ENCODE data around the gene ZNF324. TPM values are rescaled to one million over a fixed set of nuclear protein-coding genes. Genes with fewer than 3 reads are reported as not detected.

Gene ZNF324
- total RNA-seq, 2 experiments from 2014 or later: 11.9 to 23.3 TPM

GRCh38 chr19:58460039-58460438, 6.8 kb upstream of the ZNF324 start:
- Histone ChIP-seq H4K20me1 (ENCODE audit: insufficient read depth, low read length) (no peaks in the 10 kb centered on the region), H3K79me2 (ENCODE audit: insufficient read depth, low read depth, low read length) (no peaks in the 10 kb centered on the region), H3K27ac (ENCODE audit: low read depth, low read length, poor library complexity, severe bottlenecking) (no peak overlapping the region), H3K9me3 (ENCODE audit: low read length) (no peaks in the 10 kb centered on the region), H3K9me2 (ENCODE audit: insufficient read depth, low read length) (no peaks in the 10 kb centered on the region), H3K4me2 (ENCODE audit: low read length) (no peak overlapping the region), H3K4me3 (ENCODE audit: low read depth, low read length, poor library complexity, severe bottlenecking) (no peak overlapping the region), H3K36me3 (ENCODE audit: insufficient read depth, low read length) (peaks cover 5% of the 10 kb centered on the region), H2AFZ (ENCODE audit: low read length) (no peak overlapping the region), H3K4me1 (ENCODE audit: insufficient read depth, low read length, poor library complexity, severe bottlenecking) (peaks cover 6% of the 10 kb centered on the region)
- ChIA-PET POLR2A (no interaction called here), CTCF (ENCODE audit: unreplicated experiment) (no interaction called here)
- BruUV-seq (replicated peaks): no TSS peak
- TF ChIP-seq CTCF (conservative IDR thresholded peaks at IDR 0.05; ENCODE audit: low read length) (no peak), EZH2phosphoT487 (IDR thresholded peaks at IDR 0.05; ENCODE audit: borderline replicate concordance, low read depth, low read length) (no peak)
- intact Hi-C loops (cut with micrococcal nuclease; ENCODE audit: unreplicated experiment): no loop called here
- DNase-seq (ENCODE audit: low spot score): no peak

- H3K4me1 ChIP-seq (ENCODE audit: insufficient read depth, low read length, poor library complexity, severe bottlenecking): peaks cover 12% of the 10 kb centered on the region
- POLR2A ChIA-PET: no interaction called here
- no peaks in the 10 kb centered on the region for H3K9me3 ChIP-seq (ENCODE audit: low read length)
- H3K36me3 ChIP-seq (ENCODE audit: insufficient read depth, low read length): peaks cover 6% of the 10 kb centered on the region; the same call in 1 of the 2 replicates
- no peak for TF ChIP-seq CTCF (conservative IDR thresholded peaks at IDR 0.05; ENCODE audit: low read length)
- no peak for TF ChIP-seq EZH2phosphoT487 (IDR thresholded peaks at IDR 0.05; ENCODE audit: borderline replicate concordance, low read depth, low read length)
- no peaks in the 10 kb centered on the region for H4K20me1 ChIP-seq (ENCODE audit: insufficient read depth, low read length)
- CTCF ChIA-PET (ENCODE audit: unreplicated experiment): no interaction called here
- peak; percentile 19 for DNase-seq (ENCODE audit: low spot score)
- no peaks in the 10 kb centered on the region for H3K9me2 ChIP-seq (ENCODE audit: insufficient read depth, low read length)
- no TSS peak for BruUV-seq (replicated peaks)
- H3K4me3 ChIP-seq (ENCODE audit: low read depth, low read length, poor library complexity, severe bottlenecking): peak overlapping the region; percentile 81
- peak overlapping the region; percentile 62; the same call in 1 of the 2 replicates for H2AFZ ChIP-seq (ENCODE audit: low read length)
- H3K4me2 ChIP-seq (ENCODE audit: low read length): peak overlapping the region; percentile 67
- H3K79me2 ChIP-seq (ENCODE audit: insufficient read depth, low read depth, low read length): no peaks in the 10 kb centered on the region
- H3K27ac ChIP-seq (ENCODE audit: low read depth, low read length, poor library complexity, severe bottlenecking): no peak overlapping the region
- intact Hi-C loops (cut with micrococcal nuclease; ENCODE audit: unreplicated experiment): loop anchor here (2.0 to 5.0 kb wide), 3 partner anchors 57 to 247 kb away; partner anchors contain the start of genes ZNF584 and ZSCAN22
These were observed 656 bp upstream of the ZNF324 start for GRCh38 chr19:58466089-58466759.

- Histone ChIP-seq H3K27ac (ENCODE audit: low read depth, low read length, poor library complexity, severe bottlenecking) (no peak overlapping the region), H3K9me3 (ENCODE audit: low read length) (no peaks in the 10 kb centered on the region), H3K4me1 (ENCODE audit: insufficient read depth, low read length, poor library complexity, severe bottlenecking) (peaks cover 12% of the 10 kb centered on the region), H2AFZ (ENCODE audit: low read length) (no peak overlapping the region), H4K20me1 (ENCODE audit: insufficient read depth, low read length) (no peaks in the 10 kb centered on the region), H3K4me2 (ENCODE audit: low read length) (peak overlapping the region; percentile 49), H3K9me2 (ENCODE audit: insufficient read depth, low read length) (no peaks in the 10 kb centered on the region), H3K4me3 (ENCODE audit: low read depth, low read length, poor library complexity, severe bottlenecking) (peak overlapping the region; percentile 81), H3K79me2 (ENCODE audit: insufficient read depth, low read depth, low read length) (no peaks in the 10 kb centered on the region), H3K36me3 (ENCODE audit: insufficient read depth, low read length) (peaks cover 22% of the 10 kb centered on the region)
- ChIA-PET CTCF (ENCODE audit: unreplicated experiment) (no interaction called here), POLR2A (no interaction called here)
- DNase-seq (ENCODE audit: low spot score): no peak
- TF ChIP-seq CTCF (conservative IDR thresholded peaks at IDR 0.05; ENCODE audit: low read length) (no peak), EZH2phosphoT487 (IDR thresholded peaks at IDR 0.05; ENCODE audit: borderline replicate concordance, low read depth, low read length) (no peak)
- intact Hi-C loops (cut with micrococcal nuclease; ENCODE audit: unreplicated experiment): loop anchor here (5.0 kb wide), 1 partner anchor 141 kb away; the partner anchor contains the start of gene ZSCAN22
- BruUV-seq (replicated peaks): no TSS peak
These were observed 1.4 kb downstream of the ZNF324 start for GRCh38 chr19:58468216-58468839.
